HG02678 (cell line): ENCODE measurements around the gene DHRS7.

Experiments
- ATAC-seq: cut with Tn5 transposase; IDR thresholded peaks from one replicate; pipeline ENCODE4 v1.9.1; 2021; ENCODE audit warnings: mild to moderate bottlenecking, moderate library complexity; ENCODE audit not compliant: unreplicated experiment

The DHRS7 gene, protein sequence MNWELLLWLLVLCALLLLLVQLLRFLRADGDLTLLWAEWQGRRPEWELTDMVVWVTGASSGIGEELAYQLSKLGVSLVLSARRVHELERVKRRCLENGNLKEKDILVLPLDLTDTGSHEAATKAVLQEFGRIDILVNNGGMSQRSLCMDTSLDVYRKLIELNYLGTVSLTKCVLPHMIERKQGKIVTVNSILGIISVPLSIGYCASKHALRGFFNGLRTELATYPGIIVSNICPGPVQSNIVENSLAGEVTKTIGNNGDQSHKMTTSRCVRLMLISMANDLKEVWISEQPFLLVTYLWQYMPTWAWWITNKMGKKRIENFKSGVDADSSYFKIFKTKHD

DNA sequence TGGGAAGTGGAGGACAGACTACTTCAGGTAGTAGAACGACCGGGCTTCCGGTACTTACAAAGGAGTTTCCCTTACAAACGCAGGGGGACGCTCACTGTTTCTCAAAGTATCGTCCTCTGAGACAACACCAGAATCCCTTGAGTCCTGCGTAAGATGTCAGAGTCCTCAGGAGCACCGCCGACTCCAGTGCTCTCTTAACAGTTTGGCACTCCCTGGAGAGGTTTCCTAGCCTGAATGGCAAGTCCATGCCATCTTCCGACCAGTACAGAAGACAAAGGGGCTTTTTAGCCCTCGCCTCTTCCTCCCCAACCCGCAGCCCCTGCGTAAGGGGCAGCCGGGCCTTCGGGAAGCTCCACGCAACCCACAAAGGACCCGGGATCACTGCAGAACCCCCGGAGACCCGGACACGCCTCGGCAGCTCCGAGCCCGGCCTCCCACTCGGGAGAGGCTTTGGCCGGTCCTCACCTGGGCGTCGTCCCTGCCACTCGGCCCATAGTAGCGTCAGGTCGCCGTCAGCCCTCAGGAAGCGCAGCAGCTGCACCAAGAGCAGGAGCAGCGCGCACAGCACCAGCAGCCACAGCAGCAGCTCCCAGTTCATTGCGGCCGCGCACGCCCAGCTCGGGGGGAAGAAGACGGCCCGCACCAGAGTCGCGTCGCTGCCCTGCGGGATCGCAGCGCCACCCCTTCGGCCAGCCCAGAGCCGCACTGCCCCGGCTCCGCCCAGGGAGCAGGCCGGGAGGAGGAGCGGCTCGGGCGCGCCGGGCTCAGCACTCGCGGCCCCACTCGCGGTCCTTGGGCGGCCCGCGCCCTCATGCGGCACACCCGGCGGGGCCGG lies at the start of gene DHRS7:
Gene DHRS7, minus strand, starts transcription at position 687 of the 835 bp plus-strand sequence. Its CDS starts 89 bp downstream, at position 598.
- peak; percentile 86 for ATAC-seq

DNA sequence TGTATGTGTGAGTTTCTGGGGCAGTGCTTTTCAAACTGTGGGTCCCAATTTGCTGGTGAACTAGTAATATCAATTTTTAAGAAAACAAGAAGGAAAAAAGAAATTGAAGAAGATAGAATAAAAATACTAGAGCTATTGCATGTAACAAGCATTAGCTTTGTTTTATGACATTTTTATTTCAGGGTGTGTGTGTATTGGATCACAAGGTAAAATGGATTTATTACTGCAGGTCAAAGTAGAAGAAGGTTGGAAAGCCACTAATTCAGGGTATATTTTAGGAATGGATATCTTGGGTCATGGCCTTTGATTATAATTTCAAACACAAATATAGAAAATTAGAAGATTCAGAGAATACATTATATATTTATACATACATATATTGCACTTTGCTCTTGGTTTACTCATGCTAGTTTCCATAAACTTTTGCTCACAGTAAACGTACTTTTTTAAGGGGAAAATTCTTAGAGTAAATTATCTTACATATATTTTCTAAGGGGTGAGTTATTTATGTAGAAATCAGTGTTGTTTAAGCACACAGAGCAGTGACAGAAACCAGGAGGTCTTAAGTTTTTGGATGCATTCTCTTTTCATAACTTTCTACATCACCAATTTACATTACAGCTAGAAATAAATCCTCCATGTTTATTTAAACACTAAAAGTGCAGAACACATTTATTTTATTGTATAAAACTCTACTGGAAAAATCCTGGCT lies 49.4 kb upstream of the DHRS7 start:
- ATAC-seq, result no peak

DNA sequence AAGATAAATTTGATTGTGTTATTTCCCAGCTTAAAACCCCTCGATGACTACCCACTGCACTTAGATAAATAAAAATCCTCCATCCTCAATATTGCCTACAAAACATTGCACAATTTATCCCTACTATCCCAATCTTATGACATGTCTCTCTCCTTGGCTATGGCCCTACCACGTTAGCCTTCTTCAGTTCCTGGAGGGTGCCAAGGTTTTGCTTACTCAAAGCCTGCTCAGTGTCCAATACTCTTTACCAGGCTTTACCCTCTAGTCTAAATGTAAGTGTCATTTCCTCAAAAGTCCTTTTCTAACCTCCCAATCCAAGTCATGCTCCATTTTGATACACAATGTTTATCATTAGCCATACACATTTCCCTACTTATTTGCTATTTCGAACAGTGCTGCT lies 48.8 kb upstream of the DHRS7 start:
- ATAC-seq, result no peak

DNA sequence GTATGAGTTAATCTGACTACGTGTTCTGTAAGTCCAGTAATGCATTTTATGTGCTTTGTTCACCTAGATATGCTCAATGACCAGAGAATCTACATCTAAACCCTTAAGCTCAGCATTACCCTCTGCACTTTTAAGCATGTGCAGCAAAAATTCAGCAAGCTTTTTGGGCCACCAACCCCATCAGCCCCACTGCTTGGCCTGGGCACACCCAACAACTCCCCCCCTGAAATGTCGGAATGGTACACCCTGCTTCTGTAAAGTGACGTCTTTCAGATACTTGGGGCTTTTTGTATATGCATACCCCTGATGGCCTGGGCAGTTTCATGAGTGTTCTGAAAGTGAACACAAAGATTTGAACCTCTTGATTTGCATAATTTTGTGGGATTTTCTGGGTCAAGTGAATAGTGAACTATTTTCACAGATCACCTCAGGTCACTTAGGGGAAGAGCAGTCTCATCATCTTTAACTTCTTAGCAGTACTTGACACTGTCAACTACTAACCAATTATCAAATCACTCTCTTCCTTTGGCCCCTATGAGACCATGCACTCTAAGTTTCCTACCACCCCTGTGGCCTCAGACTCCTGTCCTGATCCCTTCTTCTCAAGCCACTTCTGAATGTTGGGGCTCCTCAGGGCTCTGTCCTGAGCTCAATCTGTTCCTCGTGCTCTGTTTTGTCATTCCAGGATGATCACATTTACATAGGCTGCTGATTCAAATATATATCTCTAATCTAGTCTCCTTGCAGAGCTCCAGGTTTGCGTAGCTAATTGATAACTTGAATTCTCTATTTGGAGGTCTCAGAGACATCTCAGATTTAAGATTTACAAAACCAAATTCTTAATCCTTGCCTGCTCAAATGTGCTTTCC lies 47.5 kb upstream of the DHRS7 start:
- peak; percentile 90 for ATAC-seq

DNA sequence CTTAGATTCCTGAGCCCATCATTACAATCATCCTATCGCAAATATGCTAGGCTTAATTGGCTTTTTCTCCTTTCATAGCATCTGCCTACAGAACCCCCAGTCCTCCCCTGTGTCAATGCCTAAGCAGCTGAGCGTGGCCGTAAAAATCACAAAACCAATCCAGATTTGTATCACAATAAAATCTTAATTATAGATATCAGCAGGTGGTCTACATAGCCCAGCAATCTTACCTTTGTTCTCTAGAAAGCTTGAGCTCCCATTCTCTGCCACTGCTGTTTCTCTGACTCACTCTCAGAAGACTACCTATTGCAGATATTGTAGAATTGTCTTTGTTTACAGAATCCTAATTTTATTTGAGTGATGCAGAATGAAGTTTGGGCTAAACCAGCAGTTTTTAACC lies 46.0 kb upstream of the DHRS7 start:
- no peak for ATAC-seq

DNA sequence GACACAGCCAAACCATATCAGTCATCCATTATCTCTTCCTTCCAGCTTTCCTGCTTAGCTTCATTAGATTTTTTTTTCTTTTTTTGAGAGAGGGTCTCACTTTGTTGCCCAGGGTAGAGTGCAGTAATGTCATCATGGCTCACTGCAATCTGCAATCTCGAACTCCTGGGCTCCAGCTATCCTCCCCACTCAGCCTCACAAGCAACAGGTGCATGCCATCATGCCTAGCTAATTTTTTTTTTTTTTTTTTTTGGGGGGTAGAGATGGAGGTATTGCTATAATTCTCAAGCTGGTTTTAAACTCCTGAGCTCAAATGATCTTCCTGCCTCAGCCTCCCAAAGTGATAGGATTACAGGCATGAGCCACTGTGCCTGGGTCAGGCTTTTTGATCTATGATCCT lies 45.5 kb upstream of the DHRS7 start:
- no peak for ATAC-seq

DNA sequence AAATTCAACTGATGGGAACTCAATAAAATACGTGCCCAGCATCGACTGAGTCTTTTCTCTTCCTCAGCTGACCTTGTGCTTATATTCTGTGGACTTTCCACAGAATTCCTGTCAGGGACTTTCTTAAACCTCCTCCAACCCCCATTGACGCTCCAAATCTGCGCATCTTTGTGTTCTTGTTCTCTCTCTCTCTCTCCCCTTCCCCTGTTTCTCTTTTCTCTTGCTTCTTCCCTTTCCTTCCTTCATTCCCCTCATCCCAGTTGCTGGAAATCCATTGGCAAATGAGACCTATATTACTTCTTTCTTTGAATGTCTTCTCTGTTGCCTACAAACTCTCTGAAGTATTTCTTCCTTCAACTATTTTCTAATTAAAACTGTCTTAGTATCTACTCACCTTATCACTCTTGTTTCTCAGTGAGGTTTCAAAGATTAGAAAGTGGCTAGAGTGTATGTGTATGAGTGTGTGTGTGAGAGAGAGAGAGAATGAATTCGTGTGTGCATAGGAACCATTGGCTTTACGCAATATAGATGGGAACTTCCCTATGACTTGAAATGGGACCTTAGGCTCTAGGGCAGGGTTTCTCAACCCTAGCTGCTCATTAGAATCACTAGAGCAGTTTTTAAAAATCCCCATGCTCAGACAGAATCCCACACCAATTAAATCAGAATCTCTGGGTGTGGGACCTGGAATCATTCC lies 41.8 kb upstream of the DHRS7 start:
- ATAC-seq, result peak; percentile 48

DNA sequence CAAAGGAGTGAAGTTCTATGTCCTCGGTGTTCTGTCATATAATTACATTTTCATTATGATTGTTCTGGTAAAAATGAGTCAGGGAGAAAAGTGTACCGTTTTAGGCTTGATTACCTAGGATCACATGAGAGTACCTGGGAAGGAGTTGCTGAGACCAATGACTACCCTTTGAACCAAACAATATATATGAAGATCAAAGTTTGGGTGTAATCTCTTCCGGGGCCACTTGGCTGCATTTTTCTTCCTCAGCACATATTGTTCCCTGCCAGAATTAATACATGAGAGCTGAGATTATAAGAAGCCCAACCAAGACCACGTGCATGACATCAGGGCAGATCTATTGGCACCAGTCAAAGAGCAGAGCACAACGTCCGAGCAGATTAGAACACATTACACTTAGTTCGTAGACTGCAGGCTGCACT lies 41.1 kb upstream of the DHRS7 start:
- no peak for ATAC-seq

DNA sequence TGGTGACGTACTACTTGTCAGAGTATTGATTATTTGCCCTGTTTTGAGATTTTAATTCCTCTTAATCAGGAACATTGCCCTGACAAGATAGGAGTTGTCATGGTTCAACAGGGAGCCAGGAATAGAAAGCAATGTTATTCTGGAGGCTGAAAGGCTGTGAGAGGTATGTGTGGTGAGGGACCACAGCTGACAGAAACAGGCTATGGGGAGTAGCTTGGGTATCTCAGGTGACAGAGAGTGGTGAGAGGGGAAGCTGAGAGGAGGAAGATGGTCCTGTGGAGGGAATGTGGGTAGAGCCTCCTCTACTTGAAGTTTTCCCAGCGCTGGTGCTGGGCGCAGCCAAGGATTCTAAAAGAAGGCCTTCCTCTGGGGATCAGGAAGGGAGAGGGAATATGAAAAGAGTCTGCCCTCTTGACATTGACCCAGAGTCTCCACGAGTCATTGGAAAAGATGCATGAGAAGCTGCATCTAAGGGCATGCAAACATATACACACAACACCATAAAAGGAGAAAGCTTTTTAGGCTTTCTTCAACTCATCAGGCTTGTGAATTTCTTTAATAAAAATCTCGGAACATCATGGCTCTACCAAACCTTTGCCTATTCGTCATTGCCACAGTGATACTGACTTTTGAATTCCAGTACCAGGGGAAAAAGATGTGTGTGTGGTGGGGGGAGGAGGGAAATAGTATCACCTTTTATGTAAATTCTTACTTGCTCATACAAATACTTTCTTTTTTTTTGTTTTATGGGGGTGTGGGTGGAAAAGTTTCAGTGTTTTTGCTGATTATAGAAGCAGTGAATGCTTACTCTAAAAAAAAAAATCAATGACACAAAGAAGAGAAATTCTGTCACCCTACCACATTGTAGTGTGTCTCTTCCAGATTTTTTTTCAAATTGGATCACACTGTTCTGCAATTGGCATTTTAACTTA lies 39.9 kb upstream of the DHRS7 start:
- ATAC-seq, result peak; percentile 48

DNA sequence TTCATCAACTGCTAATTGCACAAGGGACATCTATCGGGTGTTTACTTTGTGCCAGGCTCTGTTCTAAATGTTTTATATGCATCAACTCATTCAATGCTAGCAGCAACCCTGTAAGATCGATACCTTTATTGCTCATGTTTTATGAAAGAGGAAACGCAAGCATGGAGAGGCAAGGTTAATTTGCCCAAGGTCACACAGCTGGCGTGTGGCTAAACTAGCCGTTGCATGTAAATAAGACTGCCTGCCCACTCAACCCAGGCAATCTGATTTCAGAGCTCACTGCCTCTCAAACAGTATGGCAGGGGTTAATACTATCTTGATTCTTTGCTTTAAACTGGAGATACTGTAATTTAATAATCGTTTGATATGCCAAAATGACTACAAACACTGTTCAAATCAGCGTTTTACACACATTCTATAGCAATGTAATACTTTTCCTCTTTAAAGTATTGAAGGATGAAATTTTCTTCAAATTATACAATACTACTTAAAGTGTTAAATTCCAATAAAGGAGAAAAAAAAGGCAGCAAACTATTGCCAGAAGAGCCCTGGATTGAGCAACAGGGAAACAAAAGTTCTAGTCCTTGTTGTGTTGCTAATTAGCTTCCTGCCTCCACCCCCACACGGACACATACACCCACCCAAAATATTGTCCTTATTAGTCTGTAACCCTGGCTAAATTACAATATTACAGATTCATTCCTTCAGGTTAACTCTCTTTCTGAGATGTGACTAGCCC lies 39.1 kb upstream of the DHRS7 start:
- peak; percentile 76 for ATAC-seq

DNA sequence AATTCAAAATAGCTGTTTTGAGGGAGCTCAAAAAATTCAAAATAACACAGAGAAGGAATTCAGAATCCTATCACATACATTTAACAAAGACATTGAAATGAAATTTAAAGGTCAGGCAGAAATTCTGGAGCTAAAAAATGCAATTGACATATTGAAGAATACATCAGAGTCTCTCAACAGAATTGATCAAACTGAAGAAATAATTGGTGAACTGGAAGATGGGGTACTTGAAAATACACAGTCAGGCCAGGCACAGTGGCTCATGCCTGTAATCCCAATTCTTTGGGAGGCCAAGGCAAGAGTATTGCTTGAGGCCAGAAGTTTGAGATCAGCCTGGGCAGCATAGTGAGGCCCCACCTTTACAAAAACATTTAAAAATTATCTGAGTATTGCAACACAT lies 34.1 kb upstream of the DHRS7 start:
- ATAC-seq, result no peak

DNA sequence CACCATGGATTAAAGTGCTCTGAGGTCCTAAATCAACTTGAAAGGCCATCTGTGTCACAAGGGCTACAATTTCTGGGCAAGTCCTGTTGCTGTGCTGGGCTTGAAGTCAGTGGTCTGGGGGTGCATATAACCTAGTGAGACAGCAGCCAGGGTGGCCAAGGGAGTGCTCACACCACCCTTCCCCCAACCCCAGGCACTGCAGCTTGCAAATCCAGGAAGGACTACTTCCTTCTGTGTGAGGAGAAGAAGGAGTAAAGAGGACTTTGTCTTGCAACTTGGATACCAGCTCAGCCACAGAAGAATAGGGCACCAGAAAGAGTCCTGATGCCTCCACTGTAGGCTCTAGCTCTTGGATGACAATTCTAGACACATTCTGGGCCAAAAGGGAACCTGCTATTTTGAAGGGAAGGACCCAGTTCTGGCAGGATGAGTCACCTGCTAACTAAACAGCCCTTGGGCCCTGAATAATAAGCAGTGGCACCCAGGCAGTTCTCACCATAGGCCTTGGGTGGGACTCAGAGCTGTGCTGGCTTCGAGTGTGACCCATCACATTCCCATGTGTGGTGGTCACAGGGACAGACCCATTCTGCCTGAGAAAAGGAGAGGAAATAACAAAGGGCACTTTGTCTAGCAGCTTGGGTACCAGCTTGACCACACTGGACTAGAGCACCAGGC lies 32.6 kb upstream of the DHRS7 start:
- no peak for ATAC-seq

DNA sequence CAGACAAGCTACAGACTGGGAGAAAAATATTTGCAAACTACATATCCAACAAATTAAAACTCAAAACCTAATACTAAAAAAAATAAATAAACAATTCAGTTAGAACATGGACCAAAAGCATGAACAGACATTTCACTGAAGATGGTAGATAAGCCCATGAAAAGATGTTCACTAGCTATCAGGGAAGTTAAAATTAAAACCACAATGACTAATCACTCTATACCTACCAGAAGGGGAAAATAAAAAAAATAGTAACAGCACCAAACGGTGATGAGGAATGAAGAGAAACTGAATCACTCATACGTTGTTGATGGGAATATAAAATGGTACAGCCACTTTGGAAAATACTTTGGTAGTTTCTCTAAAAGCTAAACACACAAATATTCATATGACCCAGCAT lies 31.1 kb upstream of the DHRS7 start:
- ATAC-seq, result no peak

DNA sequence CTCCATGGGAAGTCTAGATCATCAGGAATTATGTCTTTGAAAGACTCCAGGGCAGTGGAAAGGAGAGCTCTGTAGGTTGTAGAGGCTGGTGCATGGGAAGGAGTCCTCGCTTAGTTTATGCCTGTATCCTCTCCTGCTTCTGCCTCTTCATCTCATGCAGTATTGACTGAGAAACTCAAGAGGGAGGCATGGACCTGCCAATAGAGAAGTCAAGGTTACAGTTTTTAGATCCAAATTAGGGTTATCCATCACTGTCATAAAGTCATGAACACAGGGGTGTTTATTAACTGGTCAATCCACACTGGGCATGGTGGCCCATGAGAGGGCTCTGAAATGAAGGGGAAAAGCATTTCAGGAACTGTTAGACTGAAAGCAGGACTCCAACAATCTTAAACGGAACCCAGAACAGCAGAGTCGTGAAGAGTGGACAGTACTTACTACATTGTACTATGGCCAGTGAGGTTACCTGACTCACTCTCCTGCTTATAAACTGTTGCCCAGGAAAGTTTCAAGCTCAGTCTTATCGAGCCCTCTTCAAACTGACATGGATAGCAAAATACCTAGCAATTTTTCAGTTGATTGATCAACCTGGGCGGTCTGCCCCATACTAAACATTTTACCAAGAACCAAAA lies 30.1 kb upstream of the DHRS7 start:
- peak; percentile 79 for ATAC-seq

DNA sequence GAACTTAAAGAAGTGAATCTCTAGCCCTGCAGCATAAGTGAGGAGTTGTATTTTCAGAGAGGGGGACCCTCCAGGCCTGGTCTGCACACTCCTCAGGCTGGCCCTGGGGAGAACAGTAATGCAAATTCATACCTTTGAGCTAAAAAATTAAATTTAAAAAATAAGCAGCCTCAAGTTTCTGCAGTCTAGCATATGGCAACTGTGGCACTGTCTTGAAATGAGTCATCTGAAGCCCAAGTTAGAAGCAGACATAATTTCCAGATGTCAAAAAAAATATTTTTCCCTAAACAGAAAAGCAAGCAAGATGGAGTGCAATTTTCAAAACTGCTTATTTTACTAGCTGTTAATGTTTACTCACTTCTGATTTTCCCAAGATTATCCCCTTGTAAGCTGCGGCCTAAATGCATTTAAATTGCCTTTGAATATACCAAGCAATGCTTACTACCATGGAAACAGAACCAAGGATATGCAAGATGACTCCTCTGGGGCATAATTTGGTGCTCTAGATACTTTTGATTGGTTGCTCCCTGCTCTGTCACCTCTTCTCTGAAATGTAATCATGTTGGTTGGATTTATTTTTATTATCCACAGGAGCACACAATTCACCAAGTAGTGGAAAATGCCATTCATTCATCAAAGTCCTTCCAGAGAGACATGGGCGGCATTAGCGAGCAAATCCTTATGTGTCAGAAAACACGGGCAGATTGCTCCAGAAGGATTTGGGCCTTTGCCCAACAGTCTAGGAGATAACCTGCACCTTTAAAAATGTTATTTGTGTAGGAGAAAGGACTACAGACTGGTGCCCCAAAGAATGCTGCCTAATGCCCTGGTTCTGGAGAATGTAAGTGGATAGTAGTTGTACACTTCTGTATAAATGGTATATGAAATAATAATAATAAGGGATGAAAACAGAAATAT lies 25.0 kb upstream of the DHRS7 start:
- ATAC-seq, result peak; percentile 53

DNA sequence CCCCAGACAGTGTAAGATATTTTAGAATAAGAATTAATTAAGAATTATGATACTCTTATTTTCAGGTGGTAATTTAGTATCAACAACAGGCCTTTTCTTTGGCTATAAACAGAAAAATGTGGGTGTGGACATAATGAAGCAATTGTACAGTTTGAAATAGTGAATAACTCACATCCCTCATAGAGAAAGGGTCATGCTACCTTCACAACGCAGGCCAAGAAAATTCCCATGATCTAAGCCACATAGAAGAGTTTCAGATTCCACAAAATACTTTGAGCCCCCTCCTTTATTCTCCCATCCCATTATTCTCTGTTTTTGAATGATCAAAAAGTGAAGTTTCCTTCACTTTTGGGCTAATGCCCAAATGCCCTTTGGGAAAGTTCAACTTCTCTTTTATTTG lies 23.5 kb upstream of the DHRS7 start:
- ATAC-seq, result no peak
